Neural crest cell (in vitro differentiated cells): ENCODE data around the gene ATP13A1. TPM values are rescaled to one million over a fixed set of nuclear protein-coding genes. Genes with fewer than 3 reads are reported as not detected.

Source experiments
- DNase-seq: peaks from one replicate; pipeline ENCODE4 v3.0.0; 2021; ENCODE audit warnings: low read depth, mixed read lengths, low spot score
- H3K27ac Mint-ChIP-seq: one replicate; pipeline ENCODE4 v1.8.0; 2021; ENCODE audit warnings: mild to moderate bottlenecking, mixed read lengths; ENCODE audit not compliant: unreplicated experiment
- H3K27me3 Mint-ChIP-seq: 2 replicates; pipeline ENCODE4 v1.8.0; 2021; ENCODE audit warnings: low read depth, mild to moderate bottlenecking, mixed read lengths
- H3K36me3 Mint-ChIP-seq: 2 replicates; pipeline ENCODE4 v1.8.0; 2021; ENCODE audit warnings: low read depth, mild to moderate bottlenecking, mixed read lengths
- H3K4me1 Mint-ChIP-seq: 2 replicates; pipeline ENCODE4 v1.8.0; 2021; ENCODE audit warnings: mixed read lengths
- H3K4me3 Mint-ChIP-seq: one replicate; pipeline ENCODE4 v1.8.0; 2021; ENCODE audit warnings: mild to moderate bottlenecking, mixed read lengths
- H3K9me3 Mint-ChIP-seq: 2 replicates; pipeline ENCODE4 v1.8.0; 2021; ENCODE audit warnings: mixed read lengths
- CTCF ChIP-seq: fragments of 200-600 bp; sonication (generic); conservative IDR thresholded peaks from 2 replicates; pipeline ENCODE4 v1.5.0; 2021; ENCODE audit warnings: antibody characterized with exemption, mild to moderate bottlenecking
- total RNA-seq: library from RNA; stranded (reverse); gene quantifications from 2 replicates; pipeline ENCODE4 v1.2.1, GENCODE V29; 2021

The ATP13A1 gene
- total RNA-seq, 1 donor from 2014 or later = 75.1 TPM

- TF ChIP-seq CTCF = no peak
- no peak for DNase-seq
- H3K4me1 Mint-ChIP-seq = no peaks in the 10 kb centered on the region
- no peaks in the 10 kb centered on the region for H3K27me3 Mint-ChIP-seq
- peaks cover 75% of the 10 kb centered on the region for H3K36me3 Mint-ChIP-seq
- H3K27ac Mint-ChIP-seq = no peak overlapping the region
- H3K9me3 Mint-ChIP-seq = peaks cover 24% of the 10 kb centered on the region
- H3K4me3 Mint-ChIP-seq = no peak overlapping the region
These were observed 15.9 kb upstream of the ATP13A1 start for GRCh38 chr19:19679176-19680073.

GRCh38 chr19:19677579-19677978, 14.1 kb upstream of the ATP13A1 start:
- Mint-ChIP-seq H3K27me3 (no peaks in the 10 kb centered on the region), H3K4me1 (no peaks in the 10 kb centered on the region), H3K9me3 (peaks cover 19% of the 10 kb centered on the region), H3K36me3 (peaks cover 66% of the 10 kb centered on the region), H3K4me3 (no peak overlapping the region), H3K27ac (no peak overlapping the region)
- TF ChIP-seq CTCF = no peak
- no peak for DNase-seq

GRCh38 chr19:19674315-19674714, 10.8 kb upstream of the ATP13A1 start:
- TF ChIP-seq CTCF = no peak
- Mint-ChIP-seq H3K36me3 (peaks cover 50% of the 10 kb centered on the region), H3K4me1 (peaks cover 7% of the 10 kb centered on the region)

GRCh38 chr19:19672816-19673215, 9.3 kb upstream of the ATP13A1 start:
- peaks cover 13% of the 10 kb centered on the region for H3K27me3 Mint-ChIP-seq
- no peak overlapping the region for H3K4me3 Mint-ChIP-seq
- H3K9me3 Mint-ChIP-seq = peaks cover 13% of the 10 kb centered on the region
- peaks cover 13% of the 10 kb centered on the region for H3K4me1 Mint-ChIP-seq
- H3K27ac Mint-ChIP-seq = no peak overlapping the region
- no peak for DNase-seq
- peaks cover 39% of the 10 kb centered on the region for H3K36me3 Mint-ChIP-seq
- TF ChIP-seq CTCF = no peak

More at GRCh38 chr19:19674315-19674714, 10.8 kb upstream of the ATP13A1 start:
- peaks cover 9% of the 10 kb centered on the region for H3K27me3 Mint-ChIP-seq
- H3K27ac Mint-ChIP-seq = no peak overlapping the region
- H3K9me3 Mint-ChIP-seq = peaks cover 15% of the 10 kb centered on the region
- no peak overlapping the region for H3K4me3 Mint-ChIP-seq
- no peak for DNase-seq

GRCh38 chr19:19670070-19670551, 6.6 kb upstream of the ATP13A1 start:
- H3K4me1 Mint-ChIP-seq = peaks cover 13% of the 10 kb centered on the region
- H3K27me3 Mint-ChIP-seq = peaks cover 13% of the 10 kb centered on the region
- peaks cover 18% of the 10 kb centered on the region for H3K36me3 Mint-ChIP-seq
- peak overlapping the region; percentile 90 for H3K4me3 Mint-ChIP-seq
- H3K27ac Mint-ChIP-seq = no peak overlapping the region
- TF ChIP-seq CTCF = no peak
- DNase-seq = no peak
- peaks cover 5% of the 10 kb centered on the region for H3K9me3 Mint-ChIP-seq
